Neuronal stem cell (in vitro differentiated cells): ENCODE measurements around the gene PIAS2.
A peak's percentile ranks its signal among the peaks of the same experiment; 100 is the strongest.

Source experiments
- DNase-seq: peaks from one replicate; pipeline ENCODE4 v3.0.0-alpha.2; 2013; ENCODE audit warnings: low spot score
- H2AFZ ChIP-seq: one replicate; pipeline ENCODE4 v1.6.1; 2013; ENCODE audit warnings: mild to moderate bottlenecking, low read length, inconsistent platforms
- H2AK5ac ChIP-seq: 2 replicates; pipeline ENCODE4 v1.6.1; 2013; ENCODE audit warnings: low read depth, mild to moderate bottlenecking, inconsistent platforms, low read length, moderate library complexity, mixed read lengths
- H2BK120ac ChIP-seq: 2 replicates; pipeline ENCODE4 v1.6.1; 2013; ENCODE audit warnings: low read depth, mild to moderate bottlenecking, inconsistent platforms, low read length, moderate library complexity, mixed read lengths
- H2BK12ac ChIP-seq: one replicate; pipeline ENCODE4 v1.6.1; 2013; ENCODE audit warnings: low read length, inconsistent platforms
- H2BK15ac ChIP-seq: 2 replicates; pipeline ENCODE4 v1.6.1; 2013; ENCODE audit warnings: mild to moderate bottlenecking, low read length, inconsistent platforms, mixed read lengths
- H2BK5ac ChIP-seq: one replicate; pipeline ENCODE4 v1.6.1; 2013; ENCODE audit warnings: inconsistent platforms, mild to moderate bottlenecking, low read length, moderate library complexity
- H3K14ac ChIP-seq: one replicate; pipeline ENCODE4 v1.6.1; 2013; ENCODE audit warnings: low read length, inconsistent platforms
- H3K18ac ChIP-seq: 2 replicates; pipeline ENCODE4 v1.6.1; 2013; ENCODE audit warnings: low read length, inconsistent platforms
- H3K23ac ChIP-seq: 2 replicates; pipeline ENCODE4 v1.6.1; 2013; ENCODE audit warnings: low read depth, mild to moderate bottlenecking, mixed read lengths, low read length, inconsistent platforms; ENCODE audit not compliant: poor library complexity
- H3K27ac ChIP-seq: replicated peaks from 3 replicates; pipeline ENCODE4 v1.5.1; 2013; ENCODE audit warnings: low read length, inconsistent platforms
- H3K27me3 ChIP-seq, 3 experiments: 2 replicates each; pipeline ENCODE4 v1.6.1; 2013; ENCODE audit warnings: low read length in 3 of 3, mild to moderate bottlenecking in 2 of 3, inconsistent platforms in 1 of 3, low read depth in 1 of 3, mixed read lengths in 1 of 3, moderate library complexity in 1 of 3; ENCODE audit not compliant: control insufficient read depth in 3 of 3, insufficient read depth in 3 of 3
- H3K36me3 ChIP-seq, 2 donors: replicated peaks in 1 of 2; 2 replicates each; pipeline ENCODE4 v1.6.1; 2013; ENCODE audit warnings: low read length in 2 of 2; ENCODE audit not compliant: control insufficient read depth in 2 of 2, insufficient read depth in 2 of 2
- H3K4ac ChIP-seq: 2 replicates; pipeline ENCODE4 v1.6.1; 2013; ENCODE audit warnings: inconsistent platforms, mild to moderate bottlenecking, low read length, moderate library complexity
- H3K4me1 ChIP-seq, 2 donors: 1 replicate in 1 of 2; 2 replicates in 1 of 2; pipeline ENCODE4 v1.6.1; 2013; ENCODE audit warnings: low read length in 2 of 2, low read depth in 1 of 2; ENCODE audit not compliant: control insufficient read depth in 2 of 2, insufficient read depth in 1 of 2
- H3K4me2 ChIP-seq: one replicate; pipeline ENCODE4 v1.6.1; 2013; ENCODE audit warnings: mild to moderate bottlenecking, low read length, inconsistent platforms; ENCODE audit not compliant: insufficient read depth, poor library complexity, severe bottlenecking
- H3K4me3 ChIP-seq, 2 donors: 2 replicates each; pipeline ENCODE4 v1.5.1; 2013; ENCODE audit warnings: low read length in 2 of 2, mild to moderate bottlenecking in 2 of 2, inconsistent platforms in 1 of 2, moderate library complexity in 1 of 2
- H3K79me1 ChIP-seq: one replicate; pipeline ENCODE4 v1.6.1; 2013; ENCODE audit warnings: low read depth, mild to moderate bottlenecking, inconsistent platforms, low read length, moderate library complexity
- H3K9ac ChIP-seq: one replicate; pipeline ENCODE4 v1.6.1; 2013; ENCODE audit warnings: mild to moderate bottlenecking, low read depth, low read length, inconsistent platforms; ENCODE audit not compliant: poor library complexity
- H3K9me3 ChIP-seq, 2 donors: replicated peaks in 1 of 2; 2 replicates each; pipeline versions ENCODE3 to v1.6.1; 2013; ENCODE audit warnings: low read length in 2 of 2, mild to moderate bottlenecking in 2 of 2, inconsistent platforms in 1 of 2, low read depth in 1 of 2, mixed read lengths in 1 of 2, moderate library complexity in 1 of 2; ENCODE audit not compliant: control insufficient read depth in 2 of 2, insufficient read depth in 1 of 2
- H4K8ac ChIP-seq: one replicate; pipeline ENCODE4 v1.6.1; 2013; ENCODE audit warnings: low read depth, mild to moderate bottlenecking, inconsistent platforms, low read length, moderate library complexity
- H4K91ac ChIP-seq: one replicate; pipeline ENCODE4 v1.6.1; 2013; ENCODE audit warnings: low read length, low read depth, mild to moderate bottlenecking, inconsistent platforms; ENCODE audit not compliant: poor library complexity
- WGBS, 2 donors: extraction: QIAGEN DNeasy Blood & Tissue Kit; methylation state at CpG; one replicate each; pipeline ENCODE4 v1.1.7; 2013; ENCODE audit warnings: missing lambda C conversion rate in 2 of 2, mixed read lengths in 1 of 2; ENCODE audit not compliant: insufficient read length in 2 of 2, insufficient replicate concordance in 1 of 2; ENCODE audit errors: extremely low coverage in 2 of 2; 5-methylcytosine and 5-hydroxymethylcytosine counted together

Gene PIAS2

GRCh38 chr18:46789088-46789487 is 128.2 kb downstream of the PIAS2 start:
- Histone ChIP-seq H3K27ac (no peak overlapping the region), H3K14ac (no peak overlapping the region), H2BK12ac (no peak overlapping the region), H3K9me3 (peaks cover 0 to 5% of the 10 kb centered on the region in 2 donors), H2BK5ac (no peak overlapping the region), H2AK5ac (no peak overlapping the region), H3K79me1 (no peaks in the 10 kb centered on the region), H2BK120ac (no peak overlapping the region), H3K4me1 (no peaks in the 10 kb centered on the region), H3K4me2 (no peak overlapping the region), H3K4ac (no peak overlapping the region), H3K18ac (no peak overlapping the region), H3K9ac (no peak overlapping the region), H2BK15ac (no peak overlapping the region), H3K4me3 (no peak overlapping the region), H2AFZ (no peak overlapping the region), H4K8ac (no peak overlapping the region), H3K23ac (no peak overlapping the region), H3K36me3 (no peaks in the 10 kb centered on the region), H4K91ac (no peak overlapping the region), H3K27me3 (no peaks in the 10 kb centered on the region)
- DNase-seq, result no peak
- no CpG with 5 or more reads among the region's 4 CpGs for WGBS, 2 donors

GRCh38 chr18:46787674-46788073 is 129.6 kb downstream of the PIAS2 start:
- no peak overlapping the region for H3K18ac ChIP-seq
- H3K9me3 ChIP-seq, result peaks cover 0 to 5% of the 10 kb centered on the region in 2 donors
- H3K23ac ChIP-seq, result no peak overlapping the region
- H3K14ac ChIP-seq, result no peak overlapping the region
- H2AFZ ChIP-seq, result no peak overlapping the region
- no CpG with 5 or more reads among the region's 3 CpGs for WGBS, 2 donors
- H3K27me3 ChIP-seq, result no peaks in the 10 kb centered on the region
- no peaks in the 10 kb centered on the region for H3K4me1 ChIP-seq
- no peak overlapping the region for H3K4ac ChIP-seq
- H4K91ac ChIP-seq, result no peak overlapping the region
- no peak overlapping the region for H2BK120ac ChIP-seq
- no peak overlapping the region for H3K4me2 ChIP-seq
- no peak overlapping the region for H4K8ac ChIP-seq
- DNase-seq, result no peak
- no peak overlapping the region for H3K27ac ChIP-seq
- H2BK12ac ChIP-seq, result no peak overlapping the region
- H2BK5ac ChIP-seq, result no peak overlapping the region
- no peak overlapping the region for H3K9ac ChIP-seq
- no peaks in the 10 kb centered on the region for H3K36me3 ChIP-seq
- no peaks in the 10 kb centered on the region for H3K79me1 ChIP-seq
- no peak overlapping the region for H3K4me3 ChIP-seq
- H2BK15ac ChIP-seq, result no peak overlapping the region
- H2AK5ac ChIP-seq, result no peak overlapping the region

GRCh38 chr18:46772357-46772756 is 144.9 kb downstream of the PIAS2 start:
- no peaks in the 10 kb centered on the region for H3K9me3 ChIP-seq
- no peak overlapping the region for H3K4ac ChIP-seq
- H4K8ac ChIP-seq, result no peak overlapping the region
- no peak overlapping the region for H3K18ac ChIP-seq
- no peak overlapping the region for H2BK12ac ChIP-seq
- H2BK15ac ChIP-seq, result no peak overlapping the region
- no peak for DNase-seq
- H3K27ac ChIP-seq, result no peak overlapping the region
- no peaks in the 10 kb centered on the region for H3K36me3 ChIP-seq
- H2AK5ac ChIP-seq, result no peak overlapping the region
- no peak overlapping the region for H3K9ac ChIP-seq
- no peak overlapping the region for H3K14ac ChIP-seq
- no peaks in the 10 kb centered on the region for H3K79me1 ChIP-seq
- H3K23ac ChIP-seq, result no peak overlapping the region
- no peak overlapping the region for H2AFZ ChIP-seq
- no peak overlapping the region for H2BK5ac ChIP-seq
- no peak overlapping the region for H2BK120ac ChIP-seq
- H3K4me2 ChIP-seq, result no peak overlapping the region
- H3K4me1 ChIP-seq, result no peaks in the 10 kb centered on the region
- H4K91ac ChIP-seq, result no peak overlapping the region
- peaks cover 0 to 8% (median 0%) of the 10 kb centered on the region in 3 experiments for H3K27me3 ChIP-seq
- no CpG with 5 or more reads among the region's 5 CpGs for WGBS, 2 donors
- H3K4me3 ChIP-seq, result no peak overlapping the region

GRCh38 chr18:46771141-46771540 is 146.2 kb downstream of the PIAS2 start:
- no CpG with 5 or more reads among the region's 3 CpGs for WGBS, 2 donors
- no peak overlapping the region for H3K27ac ChIP-seq
- DNase-seq, result no peak
- H3K27me3 ChIP-seq, result peaks cover 0 to 8% (median 0%) of the 10 kb centered on the region in 3 experiments
- no peak overlapping the region for H3K9ac ChIP-seq
- H3K4me2 ChIP-seq, result no peak overlapping the region
- H3K4me1 ChIP-seq, result no peaks in the 10 kb centered on the region
- no peak overlapping the region for H2BK15ac ChIP-seq
- no peak overlapping the region for H4K8ac ChIP-seq
- no peak overlapping the region for H3K4ac ChIP-seq
- no peak overlapping the region for H2AK5ac ChIP-seq
- H3K9me3 ChIP-seq, result no peaks in the 10 kb centered on the region
- H2BK5ac ChIP-seq, result no peak overlapping the region
- no peak overlapping the region for H2BK120ac ChIP-seq
- no peak overlapping the region for H4K91ac ChIP-seq
- H3K23ac ChIP-seq, result no peak overlapping the region
- H3K36me3 ChIP-seq, result no peaks in the 10 kb centered on the region
- no peak overlapping the region for H3K14ac ChIP-seq
- no peaks in the 10 kb centered on the region for H3K79me1 ChIP-seq
- no peak overlapping the region for H2BK12ac ChIP-seq
- H3K18ac ChIP-seq, result no peak overlapping the region
- H3K4me3 ChIP-seq, result no peak overlapping the region
- peak overlapping the region; percentile 10 for H2AFZ ChIP-seq
